Limb (tissue), 2 donors: ENCODE results near the gene PIP5K1C.

ENCODE experiments used
- DNase-seq, 2 donors: peaks; one replicate each; pipeline ENCODE4 v3.0.0-alpha.2; 2016; ENCODE audit errors: extremely low spot score in 2 of 2

The PIP5K1C gene, protein sequence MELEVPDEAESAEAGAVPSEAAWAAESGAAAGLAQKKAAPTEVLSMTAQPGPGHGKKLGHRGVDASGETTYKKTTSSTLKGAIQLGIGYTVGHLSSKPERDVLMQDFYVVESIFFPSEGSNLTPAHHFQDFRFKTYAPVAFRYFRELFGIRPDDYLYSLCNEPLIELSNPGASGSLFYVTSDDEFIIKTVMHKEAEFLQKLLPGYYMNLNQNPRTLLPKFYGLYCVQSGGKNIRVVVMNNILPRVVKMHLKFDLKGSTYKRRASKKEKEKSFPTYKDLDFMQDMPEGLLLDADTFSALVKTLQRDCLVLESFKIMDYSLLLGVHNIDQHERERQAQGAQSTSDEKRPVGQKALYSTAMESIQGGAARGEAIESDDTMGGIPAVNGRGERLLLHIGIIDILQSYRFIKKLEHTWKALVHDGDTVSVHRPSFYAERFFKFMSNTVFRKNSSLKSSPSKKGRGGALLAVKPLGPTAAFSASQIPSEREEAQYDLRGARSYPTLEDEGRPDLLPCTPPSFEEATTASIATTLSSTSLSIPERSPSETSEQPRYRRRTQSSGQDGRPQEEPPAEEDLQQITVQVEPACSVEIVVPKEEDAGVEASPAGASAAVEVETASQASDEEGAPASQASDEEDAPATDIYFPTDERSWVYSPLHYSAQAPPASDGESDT

DNA sequence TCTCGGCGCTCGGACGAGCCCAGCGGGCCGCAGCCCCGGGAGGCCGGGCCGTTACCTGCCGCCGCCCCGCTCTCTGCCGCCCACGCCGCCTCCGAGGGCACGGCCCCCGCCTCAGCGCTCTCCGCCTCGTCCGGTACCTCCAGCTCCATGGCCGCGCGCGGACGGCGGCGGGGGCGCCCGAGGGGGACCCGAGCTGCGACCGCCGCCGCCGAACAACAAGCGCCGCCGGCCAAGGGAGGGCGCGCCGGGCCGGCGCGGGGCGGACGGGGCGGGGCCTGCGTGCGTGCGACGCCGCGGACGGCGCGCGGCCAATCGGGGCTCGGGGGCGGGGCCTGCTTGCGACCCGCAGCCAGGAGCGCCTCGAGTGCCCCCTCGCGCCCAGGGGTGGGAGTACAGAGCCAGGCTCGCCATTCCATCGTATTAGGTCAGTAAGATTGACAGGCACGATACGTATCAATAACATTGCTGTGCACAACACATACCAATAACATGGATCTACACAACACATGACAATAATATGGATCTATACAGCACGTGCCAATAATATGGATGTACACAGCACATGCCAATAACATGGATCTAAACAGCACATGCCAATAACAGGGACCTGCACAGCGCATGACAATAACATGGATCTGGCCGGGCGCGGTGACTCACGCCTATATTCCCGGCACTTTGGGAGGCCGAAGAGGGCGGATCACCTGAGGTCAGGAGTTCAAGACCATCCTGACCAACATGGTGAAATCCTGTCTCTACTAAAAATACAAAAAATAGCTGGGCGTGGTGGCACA lies at the start of gene PIP5K1C:
PIP5K1C (minus strand) TSS at position 227 of the 791 bp plus-strand sequence; CDS start at position 149, 78 bp downstream.
- DNase-seq, result peak; percentile 87 to 95

DNA sequence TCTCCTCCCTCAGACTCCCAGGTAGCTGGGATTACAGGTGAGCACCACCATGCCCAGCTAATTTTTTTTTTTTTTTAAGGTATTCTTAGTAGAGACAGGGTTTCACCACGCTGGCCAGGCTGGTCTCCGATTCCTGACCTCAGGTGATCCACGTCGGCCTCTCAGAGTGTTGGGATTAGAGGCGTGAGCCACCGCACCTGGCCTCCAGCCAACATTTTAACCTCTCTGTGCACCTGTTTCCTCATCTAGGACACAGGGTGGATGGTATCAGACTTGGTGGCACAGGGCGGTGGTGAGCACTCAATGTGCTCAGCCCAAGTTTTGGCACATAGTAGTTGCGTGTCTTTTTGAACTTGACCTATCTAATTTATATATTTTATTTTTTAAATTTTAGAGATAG lies 48.7 kb upstream of the PIP5K1C start:
- DNase-seq, result no peak

DNA sequence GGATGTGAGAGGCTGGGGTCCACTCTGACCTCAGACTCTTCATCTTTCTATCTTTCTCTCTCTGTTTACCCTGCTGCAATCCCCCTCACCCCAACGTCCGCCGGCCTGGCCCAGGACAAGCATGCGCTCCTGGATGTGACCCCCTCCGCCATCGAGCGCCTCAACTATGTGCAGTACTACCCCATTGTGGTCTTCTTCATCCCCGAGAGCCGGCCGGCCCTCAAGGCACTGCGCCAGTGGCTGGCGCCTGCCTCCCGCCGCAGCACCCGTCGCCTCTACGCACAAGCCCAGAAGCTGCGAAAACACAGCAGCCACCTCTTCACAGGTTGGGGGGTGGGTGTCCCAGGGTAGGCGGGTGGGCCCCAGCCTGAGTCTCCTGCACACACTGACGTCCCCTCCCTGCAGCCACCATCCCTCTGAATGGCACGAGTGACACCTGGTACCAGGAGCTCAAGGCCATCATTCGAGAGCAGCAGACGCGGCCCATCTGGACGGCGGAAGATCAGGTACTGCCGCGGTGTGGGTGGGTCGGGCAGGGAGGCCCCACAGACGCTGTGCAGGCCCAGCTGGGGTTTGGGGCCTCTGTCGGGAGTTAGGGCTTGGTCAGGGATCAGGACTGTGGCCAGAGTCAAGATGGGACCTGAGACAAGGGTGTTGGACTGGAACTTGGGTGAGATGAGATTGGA lies 46.2 kb upstream of the PIP5K1C start:
- DNase-seq, result no peak

DNA sequence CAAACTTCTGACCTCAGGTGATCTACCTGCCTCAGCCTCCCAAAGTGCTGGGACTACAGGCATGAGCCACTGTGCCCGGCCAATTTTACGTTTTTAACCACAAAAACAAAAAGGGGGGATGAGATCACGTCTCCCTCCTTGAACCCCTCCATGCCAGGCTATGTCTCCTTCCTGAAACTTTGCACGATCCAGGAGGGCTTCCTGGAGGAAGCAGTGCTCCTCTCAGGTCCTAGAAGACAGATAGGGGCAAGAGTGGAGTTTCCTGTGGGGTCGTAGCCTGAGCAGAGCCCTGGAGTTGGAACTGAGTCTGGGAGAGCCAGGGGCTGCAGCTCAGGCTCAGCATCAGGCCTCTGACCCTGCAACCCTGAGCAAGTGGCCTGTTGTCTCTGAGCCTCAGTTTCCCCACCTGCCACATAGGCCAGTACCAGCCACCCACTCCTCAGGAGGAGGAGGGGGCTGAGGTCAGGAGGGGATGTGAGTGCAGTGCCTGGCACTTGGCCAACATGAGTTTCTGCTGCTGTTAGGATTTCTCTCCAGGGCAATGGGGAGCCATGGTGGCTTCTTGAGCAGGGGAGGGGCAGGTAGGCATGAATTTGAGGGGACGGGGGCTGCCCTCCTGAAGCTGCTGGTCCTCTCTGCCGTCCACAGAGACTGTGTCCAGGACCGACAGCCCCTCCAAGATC lies 45.2 kb upstream of the PIP5K1C start:
- DNase-seq, result no peak

DNA sequence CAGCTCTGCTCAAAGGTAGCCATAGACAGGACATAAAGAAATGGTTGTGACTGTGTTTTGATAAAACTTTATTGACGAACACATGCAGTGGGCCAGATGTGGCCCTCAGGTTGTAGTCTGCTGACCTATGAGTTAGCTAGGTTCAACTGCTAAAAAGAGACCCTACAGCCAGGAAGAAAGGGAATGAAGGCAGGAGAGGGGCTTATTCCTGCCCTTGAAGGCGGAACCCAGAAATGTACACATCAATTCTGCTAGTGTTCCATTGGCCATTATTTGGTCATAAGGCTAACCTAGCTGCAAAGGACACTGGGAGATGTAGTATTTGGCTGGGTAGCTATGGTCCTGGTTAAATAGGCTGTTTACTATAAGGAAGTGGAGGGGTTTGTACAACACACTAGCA lies 43.2 kb upstream of the PIP5K1C start:
- DNase-seq, result no peak

DNA sequence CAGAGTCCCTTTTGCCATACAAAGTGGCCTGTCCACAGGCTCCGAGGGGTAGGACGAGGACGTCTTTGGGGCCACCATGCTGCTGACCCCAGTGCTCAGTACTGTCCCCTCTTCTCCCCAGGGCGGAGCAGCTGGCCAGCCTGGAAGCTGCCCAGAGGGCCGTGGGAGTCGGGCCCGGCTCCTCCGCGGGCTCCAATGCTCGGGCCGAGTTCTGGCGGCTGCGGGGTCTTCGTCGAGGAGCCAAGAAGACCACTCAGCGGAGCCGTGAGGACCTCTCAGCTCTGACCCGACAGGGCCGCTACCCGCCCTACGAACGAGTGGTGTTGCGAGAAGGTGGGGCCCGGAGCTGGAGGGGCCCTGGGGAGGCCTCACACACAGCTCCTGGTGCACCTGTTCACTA lies 40.2 kb upstream of the PIP5K1C start:
- DNase-seq, result no peak

DNA sequence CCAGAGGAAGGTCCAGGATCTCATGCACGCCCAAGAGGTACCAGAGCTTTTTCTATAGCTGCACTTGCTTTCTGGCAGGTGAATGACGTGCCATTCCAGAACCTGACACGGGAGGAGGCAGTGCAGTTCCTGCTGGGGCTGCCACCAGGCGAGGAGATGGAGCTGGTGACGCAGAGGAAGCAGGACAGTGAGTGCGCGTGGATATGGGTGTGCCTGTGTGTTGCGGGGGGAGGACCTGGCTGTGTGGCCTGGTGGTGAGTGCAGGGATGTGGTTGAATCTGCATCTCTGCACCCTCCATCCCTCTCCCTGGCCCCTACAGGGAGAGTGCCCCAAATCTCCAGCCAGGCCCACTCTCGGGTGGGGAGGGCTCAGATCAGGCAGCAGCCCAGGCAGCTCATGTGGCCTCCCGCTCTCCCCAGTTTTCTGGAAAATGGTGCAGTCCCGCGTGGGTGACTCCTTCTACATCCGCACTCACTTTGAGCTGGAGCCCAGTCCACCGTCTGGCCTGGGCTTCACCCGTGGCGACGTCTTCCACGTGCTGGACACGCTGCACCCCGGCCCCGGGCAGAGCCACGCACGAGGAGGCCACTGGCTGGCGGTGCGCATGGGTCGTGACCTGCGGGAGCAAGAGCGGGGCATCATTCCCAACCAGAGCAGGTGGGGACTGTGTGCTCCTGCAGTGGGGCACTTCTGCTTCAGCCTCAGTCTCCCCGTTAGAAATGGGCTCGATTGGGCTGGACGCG lies 38.4 kb upstream of the PIP5K1C start:
- DNase-seq, result no peak

DNA sequence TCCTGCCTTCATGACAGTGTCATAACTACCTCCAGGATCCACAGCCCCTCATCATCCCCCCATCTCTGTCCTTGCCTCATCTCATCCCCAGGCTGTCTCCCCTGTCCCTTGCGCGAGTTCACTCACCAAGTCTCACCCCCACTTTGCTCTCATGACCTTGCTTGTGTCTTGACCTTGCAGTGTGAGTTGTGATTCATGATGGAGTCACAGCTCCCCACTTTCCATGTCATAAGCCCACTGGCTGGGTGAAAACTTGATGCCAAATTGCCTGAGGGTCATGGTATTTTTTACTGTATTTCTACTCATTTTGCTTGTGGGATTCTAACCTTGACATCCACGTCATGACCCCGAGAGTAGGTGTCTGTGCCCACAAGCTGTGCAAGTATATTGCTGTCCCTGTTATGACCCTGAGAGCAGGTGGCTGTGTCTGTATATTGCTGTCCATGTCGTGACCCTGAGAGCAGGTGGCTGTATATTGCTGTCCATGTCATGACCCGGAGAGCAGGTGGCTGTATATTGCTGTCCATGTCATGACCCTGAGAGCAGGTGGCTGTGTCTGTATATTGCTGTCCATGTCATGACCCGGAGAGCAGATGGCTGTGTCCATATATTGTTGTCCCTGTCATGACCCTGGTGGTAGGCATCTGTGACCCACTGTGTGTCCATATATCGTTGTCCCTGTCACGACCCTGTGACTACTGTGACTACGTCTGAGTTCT lies 37.4 kb upstream of the PIP5K1C start:
- DNase-seq, result no peak

DNA sequence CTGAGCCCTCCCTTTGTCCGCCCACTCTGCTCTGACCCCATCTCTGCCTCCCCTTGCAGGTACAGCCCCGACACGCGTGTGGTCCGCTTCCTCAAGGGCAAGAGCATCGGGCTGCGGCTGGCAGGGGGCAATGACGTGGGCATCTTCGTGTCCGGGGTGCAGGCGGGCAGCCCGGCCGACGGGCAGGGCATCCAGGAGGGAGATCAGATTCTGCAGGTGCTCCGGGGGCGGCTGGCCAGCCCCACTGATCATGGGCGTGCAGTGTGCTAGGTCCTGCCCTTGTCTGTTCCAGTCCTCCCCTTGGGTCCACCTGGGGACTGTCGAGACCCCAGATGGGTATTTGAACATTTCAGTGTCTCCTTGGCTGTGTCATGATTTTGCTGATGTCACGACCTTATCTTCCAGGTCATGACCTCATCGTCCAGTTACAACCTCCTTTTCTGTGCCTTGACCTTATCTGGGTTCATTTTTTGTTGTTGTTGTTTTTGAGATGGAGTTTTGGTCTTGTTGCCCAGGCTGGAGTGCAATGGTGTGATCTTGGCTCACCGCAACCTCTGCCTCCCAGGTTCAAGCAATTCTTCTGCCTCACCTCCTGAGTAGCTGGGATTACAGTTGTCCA lies 35.9 kb upstream of the PIP5K1C start:
- no peak for DNase-seq

DNA sequence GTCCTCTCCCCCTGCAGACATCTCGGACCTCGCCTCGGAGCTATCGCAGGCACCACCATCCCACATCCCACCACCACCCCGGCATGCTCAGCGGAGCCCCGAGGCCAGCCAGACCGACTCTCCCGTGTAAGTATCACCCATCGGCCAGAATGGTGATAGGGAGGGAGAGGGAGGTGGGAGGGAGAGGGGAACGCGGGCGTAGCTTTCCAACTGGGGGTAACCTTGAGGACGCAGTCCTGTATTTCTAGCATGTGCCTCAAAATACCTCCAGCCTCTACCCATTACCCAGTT lies 34.0 kb upstream of the PIP5K1C start:
- no peak for DNase-seq

DNA sequence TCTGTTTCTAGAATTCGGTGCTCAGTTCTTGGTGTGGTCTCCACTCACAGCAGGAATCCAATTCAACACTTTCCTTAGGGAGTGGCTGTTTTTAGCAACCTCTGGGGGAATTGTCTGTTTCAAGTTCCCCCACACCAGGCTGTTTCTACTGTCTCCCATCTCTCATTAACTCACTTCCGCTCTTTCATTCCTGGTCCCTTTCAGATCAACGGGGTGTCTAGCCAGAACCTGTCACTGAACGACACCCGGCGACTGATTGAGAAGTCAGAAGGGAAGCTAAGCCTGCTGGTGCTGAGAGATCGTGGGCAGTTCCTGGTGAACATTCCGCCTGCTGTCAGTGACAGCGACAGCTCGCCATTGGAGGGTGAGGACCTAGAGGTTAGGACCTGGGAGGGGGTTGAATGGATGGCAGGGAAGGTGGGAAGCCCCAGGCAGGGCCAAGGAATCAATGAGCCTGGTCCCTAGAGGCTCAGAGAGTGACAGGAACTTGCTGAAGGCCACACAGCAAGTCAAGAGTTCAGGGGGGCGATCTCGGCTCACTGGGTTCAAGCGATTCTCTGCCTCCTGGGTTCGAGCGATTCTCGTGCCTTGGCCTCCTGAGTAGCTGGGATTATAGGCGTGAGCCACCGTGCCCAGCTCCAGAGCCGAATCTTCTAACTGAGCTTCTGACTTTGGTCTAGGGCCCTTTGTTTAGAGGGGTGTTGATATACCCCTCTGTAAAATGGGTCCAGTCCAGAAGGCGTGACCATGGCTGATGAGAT lies 33.5 kb upstream of the PIP5K1C start:
- no peak for DNase-seq

DNA sequence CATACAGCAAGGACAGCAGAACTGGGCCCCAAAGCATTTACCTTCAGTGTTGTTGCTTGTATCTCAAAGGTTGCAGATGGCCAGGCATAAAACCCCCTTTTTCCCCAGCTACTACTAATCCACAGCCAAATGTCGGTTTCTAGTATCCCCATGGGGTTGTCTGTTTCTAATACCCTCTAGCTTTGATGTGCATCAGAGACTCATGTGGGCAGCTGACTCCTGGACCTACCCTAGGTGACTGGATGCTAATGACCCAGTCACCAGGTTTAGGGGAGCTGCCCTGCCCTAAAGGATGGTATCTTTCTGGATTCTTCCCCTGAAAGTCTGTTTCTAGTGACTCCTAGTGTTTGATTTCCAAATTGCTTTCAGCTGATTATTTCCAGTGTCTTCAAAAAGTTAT lies 31.8 kb upstream of the PIP5K1C start:
- DNase-seq, result no peak

DNA sequence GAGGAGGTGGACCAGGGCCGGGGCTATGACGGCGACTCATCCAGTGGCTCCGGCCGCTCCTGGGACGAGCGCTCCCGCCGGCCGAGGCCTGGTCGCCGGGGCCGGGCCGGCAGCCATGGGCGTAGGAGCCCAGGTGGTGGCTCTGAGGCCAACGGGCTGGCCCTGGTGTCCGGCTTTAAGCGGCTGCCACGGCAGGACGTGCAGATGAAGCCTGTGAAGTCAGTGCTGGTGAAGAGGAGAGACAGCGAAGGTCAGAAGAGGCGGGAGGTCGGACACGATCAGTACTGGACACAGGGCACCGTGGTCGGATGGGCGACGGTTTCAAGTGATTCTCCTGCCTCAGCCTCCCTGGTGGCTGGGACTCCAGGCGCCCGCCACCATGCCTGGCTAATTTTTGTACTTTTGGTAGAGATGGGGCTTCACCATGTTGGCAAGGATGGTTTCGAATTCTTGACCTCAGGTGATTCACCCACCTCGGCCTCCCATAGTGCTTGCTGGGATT lies 30.2 kb upstream of the PIP5K1C start:
- DNase-seq, result no peak

DNA sequence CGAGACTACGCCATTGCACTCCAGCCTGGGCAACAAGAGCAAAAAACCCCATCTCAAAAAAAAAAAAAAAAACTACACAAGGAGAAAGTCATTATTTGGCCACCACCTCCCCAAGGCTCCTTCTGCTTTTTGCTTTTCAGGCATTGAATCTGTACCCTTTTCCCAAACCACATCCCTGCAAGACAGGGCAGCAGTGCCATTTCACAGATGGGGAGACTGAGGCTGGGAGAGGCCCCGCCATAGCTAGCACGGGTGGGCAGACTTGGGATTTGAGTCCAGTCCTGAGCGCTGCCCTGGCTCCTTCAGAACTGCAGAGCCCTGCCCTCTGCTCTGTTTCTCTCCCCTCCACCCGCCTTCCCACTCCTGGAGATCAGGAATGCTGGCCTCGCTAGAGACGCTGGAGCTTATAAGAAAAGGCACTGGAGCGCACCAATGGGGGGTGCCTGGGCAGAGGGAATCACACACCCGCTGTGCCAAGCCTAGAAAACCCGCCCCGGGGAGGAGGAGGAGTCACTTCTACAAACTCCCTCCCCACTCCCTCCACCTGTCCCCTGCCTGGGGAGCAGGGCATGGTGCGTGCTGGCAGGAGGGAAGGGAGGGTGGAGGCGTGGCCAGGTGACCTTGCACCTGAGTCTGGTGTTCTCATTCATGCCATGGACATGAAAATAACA lies 25.5 kb upstream of the PIP5K1C start:
- DNase-seq, result no peak

DNA sequence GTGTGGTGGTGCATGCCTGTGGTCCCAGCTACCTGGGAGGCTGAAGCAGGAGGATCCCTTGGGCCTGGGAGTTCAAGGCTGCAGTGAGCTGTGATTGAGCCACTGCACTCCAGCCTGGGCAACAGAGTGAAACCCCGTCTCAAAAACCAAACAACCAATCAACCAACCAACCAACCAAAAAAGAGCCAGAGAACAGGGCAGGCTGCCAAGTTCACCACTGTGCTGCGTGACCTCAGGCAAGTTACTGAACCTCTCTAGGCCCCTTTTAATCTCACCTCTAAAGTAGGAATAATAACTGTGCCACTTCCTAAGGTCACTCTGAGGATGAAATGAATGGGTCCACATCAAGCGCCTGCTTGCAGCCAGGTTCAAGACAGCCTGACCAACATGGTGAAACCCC lies 24.9 kb upstream of the PIP5K1C start:
- DNase-seq, result no peak

DNA sequence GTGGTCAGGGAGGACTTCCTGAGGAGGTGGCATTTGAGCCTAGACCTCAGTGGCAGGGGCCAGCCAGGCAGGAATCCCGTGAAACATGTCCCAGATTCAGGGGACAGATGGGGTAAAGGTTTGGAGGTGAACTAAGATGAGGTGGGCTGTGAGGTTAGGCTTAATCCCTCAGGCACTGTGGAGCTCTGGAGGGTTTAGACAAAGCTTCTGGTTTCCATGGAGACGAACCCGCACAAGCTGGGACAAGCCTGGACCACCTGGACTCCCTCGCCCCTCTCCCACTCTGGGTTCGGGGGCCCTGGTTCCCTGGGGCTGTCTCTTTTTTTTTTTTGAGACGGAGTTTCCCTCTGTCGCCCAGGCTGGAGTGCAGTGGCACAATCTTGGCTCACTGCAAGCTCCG lies 23.6 kb upstream of the PIP5K1C start:
- DNase-seq, result no peak

DNA sequence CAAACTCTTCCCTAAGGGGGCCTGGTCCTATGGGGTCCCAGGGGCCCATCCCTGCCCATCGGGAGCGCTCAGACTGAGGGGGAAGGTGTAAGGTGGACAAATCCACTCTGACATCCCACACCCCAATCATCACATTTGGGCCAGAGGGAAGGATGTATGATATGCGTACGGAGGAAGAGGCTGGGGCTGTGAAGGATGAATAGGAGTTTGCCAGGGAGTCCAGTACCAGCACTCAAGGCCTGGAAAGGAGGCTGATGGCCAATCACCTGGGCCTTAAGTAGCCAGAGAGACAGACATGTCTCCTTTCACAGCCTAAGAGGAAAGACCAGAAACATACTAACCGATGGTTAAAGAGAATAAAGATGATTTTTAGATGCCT lies 22.8 kb upstream of the PIP5K1C start:
- no peak for DNase-seq
